HG02870 (cell line): ENCODE results near the gene HSD17B14.
"Not testable (repeated sequence)": the region's sequence is repeated elsewhere in the genome, so short reads cannot be mapped to it uniquely, and the experiment has no call there.

Source experiments
- ATAC-seq: cut with Tn5 transposase; IDR thresholded peaks from one replicate; pipeline ENCODE4 v1.9.1; 2021; ENCODE audit warnings: mild to moderate bottlenecking, moderate library complexity; ENCODE audit not compliant: unreplicated experiment

HSD17B14 gene

DNA sequence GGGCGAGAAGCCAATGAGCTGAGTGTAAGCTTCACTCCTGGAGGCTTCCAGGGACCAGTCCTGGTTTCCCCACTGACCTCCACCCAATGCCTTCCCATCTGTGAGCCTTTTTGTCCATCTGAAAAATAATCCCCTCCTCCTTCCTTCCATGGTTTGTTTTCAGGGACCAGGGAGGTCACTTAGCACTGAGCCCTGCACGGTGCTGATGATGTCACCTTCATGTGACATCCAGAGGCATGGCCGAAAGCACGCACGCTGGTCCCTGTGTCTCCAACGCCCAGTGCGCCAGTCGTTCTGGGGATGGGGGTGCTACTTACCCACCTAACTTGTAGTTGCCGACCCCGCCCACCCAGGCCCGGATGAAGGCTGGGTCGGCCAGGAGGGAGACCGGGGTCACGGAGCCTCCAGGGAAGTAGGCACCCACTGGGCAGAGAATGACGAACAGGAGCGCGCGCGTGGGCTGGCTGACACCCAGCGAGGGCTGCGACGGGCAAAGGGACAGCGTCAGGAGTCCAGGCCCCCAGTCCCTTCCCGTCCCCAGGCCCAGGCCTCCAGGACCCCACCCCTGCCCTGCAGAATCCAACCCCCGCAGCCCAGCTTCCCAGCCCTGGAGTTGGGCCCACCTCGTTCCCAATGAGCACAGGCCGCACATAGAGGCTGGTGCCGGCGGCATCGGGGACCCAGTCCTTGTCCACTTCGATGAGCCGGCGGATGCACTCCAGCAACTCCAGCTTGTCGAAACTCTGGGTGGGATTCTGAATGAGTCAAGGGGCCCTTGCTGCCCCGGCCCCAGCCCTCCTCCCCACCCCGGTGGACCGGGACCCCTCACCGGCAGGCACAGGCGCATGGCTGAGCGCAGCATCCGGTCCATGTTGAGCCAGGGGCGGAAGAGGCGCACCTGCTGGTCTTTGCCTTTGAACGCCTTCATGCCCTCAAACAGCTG, 36.7 kb downstream of the HSD17B14 start:
- no peak for ATAC-seq

GRCh38 chr19:48798937-48799336, 37.4 kb downstream of the HSD17B14 start:
- no peak for ATAC-seq

DNA sequence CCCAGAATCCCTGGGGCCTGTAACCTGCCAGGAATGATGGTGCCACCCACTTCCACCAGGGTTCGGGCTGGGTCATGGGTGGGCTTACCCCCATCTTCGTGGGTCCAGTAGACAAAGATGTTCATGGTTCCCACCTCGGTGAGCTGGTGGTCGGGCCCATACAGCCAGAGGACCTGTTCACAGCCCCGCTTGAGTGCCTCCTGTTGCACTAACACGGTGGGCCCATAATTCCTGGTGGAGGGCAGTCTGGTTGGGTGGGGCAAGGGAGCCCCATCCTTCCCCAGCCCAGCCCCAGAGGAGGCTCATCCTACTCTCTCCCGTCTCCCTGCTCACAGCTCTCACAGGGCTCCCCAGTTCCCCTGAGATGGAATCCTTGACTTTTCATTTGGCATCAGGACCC, 39.2 kb downstream of the HSD17B14 start:
- no peak for ATAC-seq

DNA sequence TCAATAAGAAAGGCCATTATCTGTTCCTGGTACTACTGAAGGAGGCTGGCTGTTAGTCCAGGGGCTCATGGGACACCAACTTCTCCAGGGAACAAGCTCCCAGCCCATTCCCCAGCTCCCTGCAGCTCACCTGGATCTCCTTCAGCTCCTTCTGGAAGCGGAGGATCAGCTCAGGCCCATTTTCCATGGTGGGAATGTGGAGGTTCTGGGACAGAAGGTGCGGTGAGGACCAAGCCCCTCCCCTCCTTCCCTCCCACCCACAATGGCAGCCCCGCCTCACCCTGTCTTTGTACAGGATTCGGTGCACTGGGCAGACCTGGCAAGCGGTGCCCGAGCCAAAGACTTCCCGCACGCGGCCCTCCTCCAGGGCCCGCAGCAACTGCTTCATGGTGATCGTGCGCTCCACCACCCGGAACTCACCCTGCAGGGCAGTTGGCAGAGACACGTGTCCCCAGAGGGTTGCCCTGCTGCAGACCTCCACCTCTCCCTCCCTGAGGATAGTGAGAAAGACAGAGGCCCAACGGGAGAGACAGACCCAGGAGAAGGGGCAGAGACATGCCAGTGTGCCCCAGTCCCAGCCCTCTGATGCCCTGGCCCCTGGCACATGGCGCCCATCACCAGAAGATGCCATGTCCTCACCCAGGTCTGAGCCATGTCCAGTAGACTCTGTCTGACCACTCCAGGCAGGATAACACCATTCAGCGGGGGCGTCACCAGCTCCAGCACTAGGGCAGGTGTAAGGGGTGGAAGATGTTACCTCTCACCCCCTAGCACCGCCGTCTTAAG, 39.8 kb downstream of the HSD17B14 start:
- no peak for ATAC-seq

- no peak for ATAC-seq
Observed at GRCh38 chr19:48795685-48796070, 40.6 kb downstream of the HSD17B14 start.

DNA sequence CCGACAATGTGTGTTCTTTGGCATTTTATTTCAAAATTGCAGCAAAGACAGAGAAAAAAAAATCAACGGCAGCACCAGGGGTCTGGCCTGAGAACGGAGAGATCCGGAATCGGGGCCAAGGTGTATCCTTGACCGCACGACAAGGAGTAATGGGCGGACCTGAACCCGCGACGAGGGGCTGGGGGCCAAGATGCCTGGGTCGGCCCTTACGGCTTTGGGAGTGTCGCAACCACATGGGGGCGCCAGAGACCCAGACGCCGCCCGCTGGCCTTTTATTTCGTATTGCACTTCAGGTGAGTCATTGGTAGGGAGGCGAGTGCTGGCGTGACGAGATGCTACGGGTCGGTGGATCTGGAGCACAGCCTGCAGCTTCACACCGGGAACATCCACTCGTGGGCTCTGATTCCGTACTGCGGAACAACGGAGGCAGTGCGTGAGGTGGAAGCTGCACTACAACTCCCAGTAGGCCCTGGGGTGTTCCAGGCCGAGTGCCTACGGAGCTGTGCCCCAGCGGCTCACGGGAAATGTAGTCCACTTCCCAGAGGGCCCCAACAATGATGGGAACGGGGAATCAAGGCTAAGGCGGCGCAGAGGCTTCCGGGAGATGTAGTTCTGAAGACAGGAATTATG, 41.1 kb downstream of the HSD17B14 start:
- peak; percentile 80 for ATAC-seq

DNA sequence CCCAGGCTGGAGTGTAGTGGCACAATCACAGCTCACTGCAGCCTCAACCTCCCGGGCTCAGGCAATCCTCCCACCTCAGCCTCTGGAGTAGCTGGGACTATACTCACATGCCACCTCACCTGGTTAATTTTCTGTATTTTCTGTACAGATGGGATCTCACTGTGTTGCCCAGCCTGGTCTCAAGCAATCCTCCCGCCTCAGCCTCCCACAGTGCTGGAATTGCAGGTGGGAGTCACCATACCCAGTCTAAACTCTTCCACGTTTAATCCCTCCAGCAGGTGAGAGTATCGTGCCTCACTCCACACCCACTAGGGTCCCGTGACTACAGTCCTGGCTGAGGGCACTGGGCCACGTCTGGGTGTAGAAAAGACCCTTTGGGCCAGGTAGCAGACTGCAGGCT, 42.0 kb downstream of the HSD17B14 start:
- ATAC-seq: no peak

- ATAC-seq: no peak
Observed at GRCh38 chr19:48793271-48793670, 43.0 kb downstream of the HSD17B14 start.

DNA sequence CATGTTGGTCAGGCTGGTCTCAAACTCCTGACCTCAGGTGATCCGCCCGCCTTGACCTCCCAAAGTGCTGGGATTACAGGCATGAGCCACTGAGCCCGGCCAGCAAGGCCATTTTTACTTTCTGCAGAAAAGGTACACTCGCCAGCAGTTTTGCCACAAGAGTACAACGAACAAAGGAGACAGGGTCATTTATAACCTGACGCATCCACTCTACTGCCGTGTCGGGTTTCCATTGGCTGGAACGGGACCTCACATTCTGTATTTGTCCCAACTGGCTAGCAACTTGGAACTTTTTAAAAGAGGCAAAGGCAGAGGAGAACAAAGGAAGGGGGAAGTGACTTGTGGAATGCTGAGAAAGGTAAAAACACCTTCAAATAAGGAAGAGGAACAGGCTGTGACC, 49.0 kb downstream of the HSD17B14 start:
- ATAC-seq: not testable (repeated sequence)

GRCh38 chr19:48786422-48786821, 49.9 kb downstream of the HSD17B14 start:
- not testable (repeated sequence) for ATAC-seq

- ATAC-seq: no peak
Observed at GRCh38 chr19:48784527-48784926, 51.8 kb downstream of the HSD17B14 start.

- ATAC-seq: no peak
Observed at GRCh38 chr19:48780631-48781391, 55.5 kb downstream of the HSD17B14 start.

DNA sequence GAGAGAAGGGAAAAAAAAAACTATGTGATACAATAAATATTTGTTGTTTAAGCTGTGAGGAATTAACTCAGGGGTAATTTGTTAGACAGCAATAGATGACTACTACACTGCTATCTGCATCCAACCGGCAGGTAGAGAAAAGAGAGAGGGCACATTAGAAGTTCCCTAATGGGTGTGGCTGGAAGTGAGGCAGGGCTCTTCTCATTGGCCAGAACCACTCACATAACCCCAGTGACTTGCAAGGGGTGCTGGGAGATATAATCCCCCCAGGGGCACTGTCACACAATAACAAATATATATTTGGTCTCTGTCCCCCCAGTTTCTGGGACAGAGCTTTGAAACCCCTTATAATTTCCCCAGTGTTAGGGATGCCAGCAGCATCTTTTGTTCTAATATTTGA, 56.7 kb downstream of the HSD17B14 start:
- ATAC-seq: no peak

DNA sequence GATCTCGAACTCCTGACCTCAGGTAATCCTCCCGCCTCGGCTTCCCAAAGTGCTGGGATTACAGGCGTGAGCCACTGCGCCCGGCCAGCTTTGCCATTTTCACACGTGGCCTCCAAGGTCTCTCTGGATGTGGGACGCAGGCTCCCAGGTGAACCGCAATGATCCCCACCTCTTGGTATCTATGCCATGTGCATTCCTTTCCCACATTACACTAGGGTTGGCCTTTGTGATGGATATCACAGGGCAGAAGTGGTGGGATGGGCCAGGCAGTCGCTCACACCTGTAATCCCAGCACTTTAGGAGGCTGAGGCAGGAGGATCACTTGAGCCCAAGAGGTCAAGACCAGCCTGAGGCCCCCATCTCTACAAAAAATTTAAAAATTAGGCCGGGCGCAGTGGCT, 58.6 kb downstream of the HSD17B14 start:
- no peak for ATAC-seq

DNA sequence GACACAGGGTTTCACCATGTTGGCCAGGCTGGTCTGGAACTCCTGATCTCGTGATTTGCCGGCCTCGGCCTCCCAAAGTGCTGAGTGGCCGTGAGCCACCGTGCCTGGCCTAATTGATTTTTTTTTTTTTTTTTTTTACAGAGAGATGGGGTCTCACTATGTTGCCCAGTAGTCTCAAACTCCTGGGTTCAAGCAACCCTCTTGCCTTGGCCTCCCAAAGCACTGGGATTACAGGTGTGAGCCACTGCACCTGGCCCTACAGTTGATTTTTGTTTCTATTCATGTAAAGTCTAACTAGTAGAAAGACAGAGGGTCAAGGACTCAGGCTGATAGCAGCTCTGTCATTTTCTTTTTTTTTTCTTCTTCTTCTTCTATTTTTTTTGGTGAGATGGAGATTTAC, 59.2 kb downstream of the HSD17B14 start:
- ATAC-seq: no peak

DNA sequence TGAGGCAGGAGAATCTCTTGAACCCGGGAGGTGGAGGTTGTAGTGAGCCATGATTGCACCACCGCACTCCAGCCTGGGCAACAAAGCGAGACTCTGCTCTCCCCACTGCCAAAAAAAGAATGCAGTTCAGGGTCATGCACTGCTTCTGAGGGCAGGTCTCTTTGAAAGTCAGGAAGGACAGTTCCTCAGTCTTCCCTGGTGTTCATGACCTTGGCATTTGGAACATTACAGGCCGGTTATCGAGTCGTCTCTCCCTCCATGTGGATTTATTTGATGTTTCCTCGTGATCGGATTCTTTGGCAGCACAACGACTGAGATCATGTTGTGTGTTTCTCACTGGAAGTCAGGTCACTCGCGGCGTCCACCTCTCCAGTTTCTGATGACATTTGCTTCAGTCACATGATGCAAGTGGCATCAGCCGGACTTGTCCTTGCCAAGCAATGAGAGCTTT, 63.8 kb downstream of the HSD17B14 start:
- ATAC-seq: no peak

- no peak for ATAC-seq
Observed at GRCh38 chr19:48770734-48771472, 65.4 kb downstream of the HSD17B14 start.

GRCh38 chr19:48770266-48770665, 66.0 kb downstream of the HSD17B14 start:
- no peak for ATAC-seq

DNA sequence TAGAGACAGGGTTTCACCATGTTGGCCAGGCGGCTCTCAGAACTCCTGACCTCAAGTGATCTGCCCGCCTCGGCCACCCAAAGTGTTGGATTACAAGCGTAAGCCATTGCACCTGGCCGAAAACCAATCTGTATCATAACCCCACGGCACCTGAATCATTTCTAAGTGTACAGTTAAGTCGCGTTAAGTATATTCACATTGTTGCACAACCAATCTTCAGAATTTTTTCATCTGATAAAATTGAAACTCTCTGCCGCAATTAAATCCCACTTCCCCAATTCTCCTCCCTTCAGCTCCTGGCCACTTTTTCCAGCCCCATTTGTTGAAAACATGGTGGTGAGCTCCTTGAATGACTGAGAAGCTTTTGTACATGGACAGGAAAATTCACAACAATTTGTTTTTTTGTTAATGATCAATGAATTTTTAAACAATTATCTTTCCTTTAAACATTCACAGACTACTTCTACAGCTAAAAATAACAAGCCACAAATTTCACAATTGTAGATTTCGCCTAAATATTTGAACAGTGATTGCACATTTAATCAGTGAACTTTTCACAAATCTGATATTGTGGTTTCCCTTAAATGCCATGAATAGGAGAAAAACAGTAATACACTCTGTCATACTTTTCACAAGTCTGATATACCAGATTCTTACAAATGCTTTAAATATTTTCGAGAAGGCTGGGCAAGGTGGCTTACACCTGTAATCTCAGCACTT, 67.1 kb downstream of the HSD17B14 start:
- no peak for ATAC-seq
